Activated naive CD4-positive, alpha-beta T cell treated with anti-CD3 and anti-CD28 coated beads, Interleukin-2, amount 50 U/mL, for 24 hours (primary cell): Measurements from ENCODE around the gene DUSP7.
A peak's percentile ranks its signal among the peaks of the same experiment; 100 is the strongest.

Experiments used
- H3K27ac Mint-ChIP-seq: one replicate; pipeline ENCODE4 v1.8.0; 2021; ENCODE audit warnings: mild to moderate bottlenecking, mixed read lengths
- H3K27me3 Mint-ChIP-seq: one replicate; pipeline ENCODE4 v1.8.0; 2021; ENCODE audit warnings: mixed read lengths
- H3K36me3 Mint-ChIP-seq: one replicate; pipeline ENCODE4 v1.8.0; 2021; ENCODE audit warnings: mixed read lengths
- H3K4me1 Mint-ChIP-seq: one replicate; pipeline ENCODE4 v1.8.0; 2021; ENCODE audit warnings: mixed read lengths
- H3K4me3 Mint-ChIP-seq: one replicate; pipeline ENCODE4 v1.8.0; 2021; ENCODE audit warnings: mild to moderate bottlenecking, mixed read lengths
- H3K9me3 Mint-ChIP-seq: one replicate; pipeline ENCODE4 v1.8.0; 2021; ENCODE audit warnings: mixed read lengths

DUSP7 gene

GRCh38 chr3:52089691-52090090 is 33.3 kb upstream of the DUSP7 start:
- Mint-ChIP-seq H3K27ac (no peak overlapping the region), H3K9me3 (no peaks in the 10 kb centered on the region), H3K36me3 (no peaks in the 10 kb centered on the region), H3K27me3 (no peaks in the 10 kb centered on the region), H3K4me1 (peaks cover 21% of the 10 kb centered on the region), H3K4me3 (no peak overlapping the region)

- Mint-ChIP-seq H3K27ac (no peak overlapping the region), H3K36me3 (no peaks in the 10 kb centered on the region), H3K4me3 (no peak overlapping the region), H3K27me3 (no peaks in the 10 kb centered on the region), H3K9me3 (no peaks in the 10 kb centered on the region), H3K4me1 (peaks cover 21% of the 10 kb centered on the region)
Observed at GRCh38 chr3:52088445-52089367, 32.3 kb upstream of the DUSP7 start.

- Mint-ChIP-seq H3K27ac (no peak overlapping the region), H3K36me3 (no peaks in the 10 kb centered on the region), H3K27me3 (no peaks in the 10 kb centered on the region), H3K4me3 (no peak overlapping the region), H3K9me3 (no peaks in the 10 kb centered on the region), H3K4me1 (peaks cover 21% of the 10 kb centered on the region)
Observed at GRCh38 chr3:52087731-52088130, 31.4 kb upstream of the DUSP7 start.

GRCh38 chr3:52086976-52087663 is 30.7 kb upstream of the DUSP7 start:
- Mint-ChIP-seq H3K36me3 (no peaks in the 10 kb centered on the region), H3K27me3 (no peaks in the 10 kb centered on the region), H3K9me3 (no peaks in the 10 kb centered on the region), H3K4me3 (no peak overlapping the region), H3K27ac (no peak overlapping the region), H3K4me1 (peaks cover 21% of the 10 kb centered on the region)

- no peak overlapping the region for H3K27ac Mint-ChIP-seq
- H3K4me3 Mint-ChIP-seq = no peak overlapping the region
- no peaks in the 10 kb centered on the region for H3K9me3 Mint-ChIP-seq
- no peaks in the 10 kb centered on the region for H3K27me3 Mint-ChIP-seq
- H3K4me1 Mint-ChIP-seq = peaks cover 21% of the 10 kb centered on the region
- H3K36me3 Mint-ChIP-seq = no peaks in the 10 kb centered on the region
Observed at GRCh38 chr3:52086461-52086860, 30.1 kb upstream of the DUSP7 start.

GRCh38 chr3:52085681-52086282 is 29.4 kb upstream of the DUSP7 start:
- no peaks in the 10 kb centered on the region for H3K36me3 Mint-ChIP-seq
- peaks cover 21% of the 10 kb centered on the region for H3K4me1 Mint-ChIP-seq
- H3K4me3 Mint-ChIP-seq = no peak overlapping the region
- H3K27ac Mint-ChIP-seq = no peak overlapping the region
- H3K27me3 Mint-ChIP-seq = no peaks in the 10 kb centered on the region
- H3K9me3 Mint-ChIP-seq = no peaks in the 10 kb centered on the region

- Mint-ChIP-seq H3K4me3 (no peak overlapping the region), H3K27ac (no peak overlapping the region), H3K4me1 (peaks cover 21% of the 10 kb centered on the region), H3K9me3 (no peaks in the 10 kb centered on the region), H3K27me3 (no peaks in the 10 kb centered on the region), H3K36me3 (no peaks in the 10 kb centered on the region)
Observed at GRCh38 chr3:52084954-52085680, 28.7 kb upstream of the DUSP7 start.

- Mint-ChIP-seq H3K9me3 (no peaks in the 10 kb centered on the region), H3K4me3 (no peak overlapping the region), H3K27me3 (no peaks in the 10 kb centered on the region), H3K27ac (no peak overlapping the region), H3K4me1 (peaks cover 21% of the 10 kb centered on the region), H3K36me3 (no peaks in the 10 kb centered on the region)
Observed at GRCh38 chr3:52084216-52084945, 28.0 kb upstream of the DUSP7 start.

- H3K27me3 Mint-ChIP-seq = no peaks in the 10 kb centered on the region
- H3K4me1 Mint-ChIP-seq = peaks cover 21% of the 10 kb centered on the region
- H3K27ac Mint-ChIP-seq = peak overlapping the region; percentile 66
- H3K4me3 Mint-ChIP-seq = no peak overlapping the region
- no peaks in the 10 kb centered on the region for H3K9me3 Mint-ChIP-seq
- H3K36me3 Mint-ChIP-seq = no peaks in the 10 kb centered on the region
Observed at GRCh38 chr3:52083556-52084087, 27.3 kb upstream of the DUSP7 start.

- Mint-ChIP-seq H3K9me3 (no peaks in the 10 kb centered on the region), H3K36me3 (no peaks in the 10 kb centered on the region), H3K27ac (no peak overlapping the region), H3K27me3 (no peaks in the 10 kb centered on the region), H3K4me3 (no peak overlapping the region), H3K4me1 (peaks cover 21% of the 10 kb centered on the region)
Observed at GRCh38 chr3:52082951-52083350, 26.6 kb upstream of the DUSP7 start.

- H3K27me3 Mint-ChIP-seq = no peaks in the 10 kb centered on the region
- H3K9me3 Mint-ChIP-seq = no peaks in the 10 kb centered on the region
- peaks cover 4% of the 10 kb centered on the region for H3K4me1 Mint-ChIP-seq
- H3K27ac Mint-ChIP-seq = no peak overlapping the region
- no peak overlapping the region for H3K4me3 Mint-ChIP-seq
- no peaks in the 10 kb centered on the region for H3K36me3 Mint-ChIP-seq
Observed at GRCh38 chr3:52080830-52081719, 24.7 kb upstream of the DUSP7 start.

- no peak overlapping the region for H3K4me3 Mint-ChIP-seq
- H3K4me1 Mint-ChIP-seq = no peaks in the 10 kb centered on the region
- no peaks in the 10 kb centered on the region for H3K36me3 Mint-ChIP-seq
- no peaks in the 10 kb centered on the region for H3K27me3 Mint-ChIP-seq
- H3K9me3 Mint-ChIP-seq = no peaks in the 10 kb centered on the region
- no peak overlapping the region for H3K27ac Mint-ChIP-seq
Observed at GRCh38 chr3:52079958-52080357, 23.6 kb upstream of the DUSP7 start.

GRCh38 chr3:52078781-52079560 is 22.6 kb upstream of the DUSP7 start:
- Mint-ChIP-seq H3K4me1 (no peaks in the 10 kb centered on the region), H3K27me3 (no peaks in the 10 kb centered on the region), H3K4me3 (no peak overlapping the region), H3K27ac (no peak overlapping the region), H3K36me3 (no peaks in the 10 kb centered on the region), H3K9me3 (no peaks in the 10 kb centered on the region)
